Colonic mucosa (tissue), 4 donors: ENCODE data around the gene AGO4. TPM values are rescaled to one million over a fixed set of nuclear protein-coding genes. Genes with fewer than 3 reads are reported as not detected.
"Not testable (repeated sequence)": the region's sequence is repeated elsewhere in the genome, so short reads cannot be mapped to it uniquely, and the experiment has no call there.

Experiments used
- DNase-seq: peaks from one replicate; pipeline ENCODE4 v3.0.0-alpha.2; 2020
- H3K27ac ChIP-seq: fragments of 200-600 bp; one replicate; pipeline ENCODE4 v1.8.0; 2021
- H3K27me3 ChIP-seq: fragments of 200-600 bp; one replicate; pipeline ENCODE4 v1.8.0; 2021
- H3K36me3 ChIP-seq: fragments of 200-600 bp; one replicate; pipeline ENCODE4 v1.8.0; 2021
- H3K4me1 ChIP-seq: fragments of 200-600 bp; one replicate; pipeline ENCODE4 v1.8.0; 2021; ENCODE audit warnings: mild to moderate bottlenecking
- H3K4me3 ChIP-seq: fragments of 200-600 bp; one replicate; pipeline ENCODE4 v1.8.0; 2021
- H3K9ac ChIP-seq, 2 donors: one replicate each; pipeline ENCODE4 v1.7.0; 2013; ENCODE audit warnings: control low read depth in 2 of 2, low read depth in 2 of 2, low read length in 2 of 2
- H3K9me3 ChIP-seq: fragments of 200-600 bp; one replicate; pipeline ENCODE4 v1.8.0; 2021
- CTCF ChIP-seq: fragments of 200-600 bp; IDR thresholded peaks from one replicate; pipeline ENCODE4 v1.8.0; 2022; ENCODE audit warnings: antibody characterized with exemption, mild to moderate bottlenecking
- intact Hi-C: fragments of 100-400 bp; cut with DNase I; formaldehyde crosslinking; loops from one replicate; pipeline ENCODE4 v1.14.1; 2022
- total RNA-seq, 2 donors: library from RNA; stranded (reverse); fragmentation: NEBNext Ultra II Directional in 1 of 2; extraction: Animal tissue kit (Norgen Biotek cat#: 25700) in 1 of 2; gene quantifications; one replicate each; pipeline ENCODE4 v1.2.1, GENCODE V29; 2021
- donor health status: healthy.
- donor health status: DM: no; HTN: no; CAD: no.
- donor health status: DM: no; HTN: no; CAD: no.

Gene AGO4
- total RNA-seq, 2 donors from 2014 or later: 7.4 to 17.5 TPM

- DNase-seq: no peak
- H3K27ac ChIP-seq: no peak overlapping the region
- no peak for TF ChIP-seq CTCF
These were observed 78.2 kb downstream of the AGO4 start for GRCh38 chr1:35885961-35886558.

GRCh38 chr1:35886577-35887431 lies 79.0 kb downstream of the AGO4 start:
- Histone ChIP-seq H3K4me3 (no peak overlapping the region), H3K4me1 (peaks cover 3% of the 10 kb centered on the region), H3K27me3 (no peaks in the 10 kb centered on the region), H3K9ac (peak overlapping the region in 1 of 2 donors; percentile 8), H3K9me3 (no peaks in the 10 kb centered on the region), H3K27ac (no peak overlapping the region), H3K36me3 (no peaks in the 10 kb centered on the region)
- intact Hi-C loops: no loop called here
- DNase-seq: no peak
- TF ChIP-seq CTCF: no peak

More at GRCh38 chr1:35885961-35886558, 78.2 kb downstream of the AGO4 start:
- Histone ChIP-seq H3K4me3 (no peak overlapping the region), H3K27me3 (no peaks in the 10 kb centered on the region), H3K36me3 (no peaks in the 10 kb centered on the region), H3K4me1 (peaks cover 3% of the 10 kb centered on the region), H3K9me3 (no peaks in the 10 kb centered on the region), H3K9ac (peak overlapping the region in 1 of 2 donors; percentile 8)
- intact Hi-C loops: no loop called here

- no peaks in the 10 kb centered on the region for H3K36me3 ChIP-seq
- H3K9me3 ChIP-seq: no peaks in the 10 kb centered on the region
- peaks cover 3% of the 10 kb centered on the region for H3K4me1 ChIP-seq
- intact Hi-C loops: no loop called here
- no peaks in the 10 kb centered on the region for H3K27me3 ChIP-seq
- no peak for TF ChIP-seq CTCF
- no peak for DNase-seq
- H3K4me3 ChIP-seq: no peak overlapping the region
- H3K9ac ChIP-seq: no peak overlapping the region
- no peak overlapping the region for H3K27ac ChIP-seq
These were observed 79.7 kb downstream of the AGO4 start for GRCh38 chr1:35887508-35887907.

GRCh38 chr1:35888255-35888654 lies 80.4 kb downstream of the AGO4 start:
- intact Hi-C loops: no loop called here
- Histone ChIP-seq H3K27ac (no peak overlapping the region), H3K9me3 (no peaks in the 10 kb centered on the region), H3K4me1 (peaks cover 3% of the 10 kb centered on the region), H3K9ac (no peak overlapping the region), H3K36me3 (no peaks in the 10 kb centered on the region), H3K4me3 (no peak overlapping the region), H3K27me3 (no peaks in the 10 kb centered on the region)
- TF ChIP-seq CTCF: no peak
- peak; percentile 29 for DNase-seq

GRCh38 chr1:35888981-35889380 lies 81.2 kb downstream of the AGO4 start:
- H3K4me3 ChIP-seq, H3K9me3 ChIP-seq, H3K27ac ChIP-seq, H3K36me3 ChIP-seq, H3K9ac ChIP-seq, H3K4me1 ChIP-seq, H3K27me3 ChIP-seq, intact Hi-C loops, DNase-seq: not testable (repeated sequence)
